Nephron progenitor cell (in vitro differentiated cells): Measurements from ENCODE around the gene TAF5.
"Not testable (repeated sequence)": the region's sequence is repeated elsewhere in the genome, so short reads cannot be mapped to it uniquely, and the experiment has no call there.

Experiments
- DNase-seq: peaks from one replicate; pipeline ENCODE4 v3.0.0; 2021
- H3K27ac Mint-ChIP-seq: 2 replicates; pipeline ENCODE4 v1.8.0; 2021; ENCODE audit warnings: mild to moderate bottlenecking, moderate library complexity, mixed read lengths
- H3K27me3 Mint-ChIP-seq: 2 replicates; pipeline ENCODE4 v1.8.0; 2021; ENCODE audit warnings: mild to moderate bottlenecking, low read depth, mixed read lengths; ENCODE audit not compliant: poor library complexity
- H3K36me3 Mint-ChIP-seq: 2 replicates; pipeline ENCODE4 v1.8.0; 2021; ENCODE audit warnings: low read depth, mixed read lengths
- H3K4me1 Mint-ChIP-seq: 2 replicates; pipeline ENCODE4 v1.8.0; 2021; ENCODE audit warnings: mixed read lengths
- H3K4me3 Mint-ChIP-seq: 2 replicates; pipeline ENCODE4 v1.8.0; 2021; ENCODE audit warnings: mild to moderate bottlenecking, moderate library complexity, mixed read lengths
- H3K9me3 Mint-ChIP-seq: 2 replicates; pipeline ENCODE4 v1.8.0; 2021; ENCODE audit warnings: mild to moderate bottlenecking, moderate library complexity, mixed read lengths
- CTCF ChIP-seq: fragments of 200-600 bp; sonication (generic); IDR thresholded peaks from 2 replicates; pipeline ENCODE4 v1.5.0; 2021; ENCODE audit warnings: antibody characterized with exemption

TAF5 gene

GRCh38 chr10:103350517-103351260 lies 17.1 kb upstream of the TAF5 start, which contains the start of gene PCGF6:
TSS of gene PCGF6 (minus strand) at chr10:103351140. CDS start at chr10:103351066, 74 bp downstream.
- H3K9me3 Mint-ChIP-seq, result no peaks in the 10 kb centered on the region

GRCh38 chr10:103353281-103353680 lies 14.5 kb upstream of the TAF5 start:
- no peak for TF ChIP-seq CTCF
- Mint-ChIP-seq H3K4me3 (no peak overlapping the region), H3K4me1 (peaks cover 5% of the 10 kb centered on the region), H3K27me3 (peaks cover 3% of the 10 kb centered on the region), H3K27ac (no peak overlapping the region), H3K9me3 (no peaks in the 10 kb centered on the region), H3K36me3 (peaks cover 7% of the 10 kb centered on the region)
- no peak for DNase-seq

More at GRCh38 chr10:103350517-103351260, 17.1 kb upstream of the TAF5 start, which contains the start of gene PCGF6:
- DNase-seq, result peak; percentile 92
- H3K27ac Mint-ChIP-seq, result peak within 1 kb of the TSS; percentile 98
- no peaks in the 10 kb centered on the region for H3K27me3 Mint-ChIP-seq
- H3K4me1 Mint-ChIP-seq, result peaks cover 5% of the 10 kb centered on the region
- H3K36me3 Mint-ChIP-seq, result peaks cover 17% of the 10 kb centered on the region
- peak within 1 kb of the TSS; percentile 93 for H3K4me3 Mint-ChIP-seq
- TF ChIP-seq CTCF, result no peak

- not testable (repeated sequence) for H3K4me3 Mint-ChIP-seq, H3K9me3 Mint-ChIP-seq, H3K27ac Mint-ChIP-seq, H3K36me3 Mint-ChIP-seq, H3K27me3 Mint-ChIP-seq, DNase-seq, H3K4me1 Mint-ChIP-seq
Measured at GRCh38 chr10:103354567-103354966, 13.2 kb upstream of the TAF5 start.

- no peak for TF ChIP-seq CTCF
- Mint-ChIP-seq H3K4me3 (no peak overlapping the region), H3K27ac (no peak overlapping the region), H3K36me3 (no peaks in the 10 kb centered on the region), H3K4me1 (no peaks in the 10 kb centered on the region), H3K27me3 (peaks cover 3% of the 10 kb centered on the region), H3K9me3 (no peaks in the 10 kb centered on the region)
- DNase-seq, result no peak
Measured at GRCh38 chr10:103355906-103356599, 11.7 kb upstream of the TAF5 start.

- H3K27ac Mint-ChIP-seq, H3K9me3 Mint-ChIP-seq, DNase-seq, H3K4me1 Mint-ChIP-seq, H3K36me3 Mint-ChIP-seq, H3K4me3 Mint-ChIP-seq: not testable (repeated sequence)
- H3K27me3 Mint-ChIP-seq, result peaks cover 17% of the 10 kb centered on the region
Measured at GRCh38 chr10:103359493-103359892, 8.3 kb upstream of the TAF5 start.

- H3K27me3 Mint-ChIP-seq, result peaks cover 17% of the 10 kb centered on the region
- DNase-seq, H3K4me1 Mint-ChIP-seq: not testable (repeated sequence)
Measured at GRCh38 chr10:103360791-103361190, 7.0 kb upstream of the TAF5 start.

GRCh38 chr10:103367379-103367781 lies 396 bp upstream of the TAF5 start:
- H3K27me3 Mint-ChIP-seq, result peaks cover 6% of the 10 kb centered on the region
- peak overlapping the region; percentile 88 for H3K27ac Mint-ChIP-seq
- peaks cover 17% of the 10 kb centered on the region for H3K4me1 Mint-ChIP-seq
- H3K36me3 Mint-ChIP-seq, result peaks cover 5% of the 10 kb centered on the region
- H3K9me3 Mint-ChIP-seq, result peaks cover 7% of the 10 kb centered on the region
- peak overlapping the region; percentile 88 for H3K4me3 Mint-ChIP-seq
- no peak for DNase-seq
- no peak for TF ChIP-seq CTCF

More at GRCh38 chr10:103360791-103361190, 7.0 kb upstream of the TAF5 start:
- not testable (repeated sequence) for H3K9me3 Mint-ChIP-seq, H3K4me3 Mint-ChIP-seq, H3K36me3 Mint-ChIP-seq, H3K27ac Mint-ChIP-seq
